ENCODE data around the gene METAP1D. TPM values are rescaled to one million over a fixed set of nuclear protein-coding genes. Genes with fewer than 3 reads are reported as not detected.

Gene METAP1D
- total and polyA plus RNA-seq, 9 donors: 7.0 to 14.3 (median 10.9) TPM

- Histone ChIP-seq H3K4me1 (ENCODE audit: insufficient read depth) (no peaks in the 10 kb centered on the region), H3K4me3 (no peak overlapping the region), H3K36me3 (no peaks in the 10 kb centered on the region), H3K27me3 (no peaks in the 10 kb centered on the region), H3K27ac (no peak overlapping the region), H3K9me3 (no peaks in the 10 kb centered on the region)
- 86 to 96% (median 92%) methylated on average over 3 of the region's 3 CpGs for WGBS, 3 donors
- intact Hi-C loops (cut with DNase I): no loop called here
- no peak for DNase-seq
- no peak for TF ChIP-seq CTCF (IDR thresholded peaks at IDR 0.05)
- no peak for TF ChIP-seq POLR2A (IDR thresholded peaks at IDR 0.05)
- TF ChIP-seq EP300 (IDR thresholded peaks at IDR 0.05): no peak
These were observed 38.4 kb downstream of the METAP1D start for GRCh38 chr2:172038121-172038520.

- H3K4me3 ChIP-seq: no peak overlapping the region
- TF ChIP-seq CTCF (IDR thresholded peaks at IDR 0.05): no peak
- TF ChIP-seq POLR2A (IDR thresholded peaks at IDR 0.05): no peak
- TF ChIP-seq EP300 (IDR thresholded peaks at IDR 0.05): no peak
- H3K9me3 ChIP-seq: no peaks in the 10 kb centered on the region
- H3K4me1 ChIP-seq (ENCODE audit: insufficient read depth): no peaks in the 10 kb centered on the region
- H3K27me3 ChIP-seq: no peaks in the 10 kb centered on the region
- DNase-seq: no peak
- 86 to 99% (median 95%) methylated on average over 2 of the region's 2 CpGs for WGBS, 3 donors
- H3K36me3 ChIP-seq: no peaks in the 10 kb centered on the region
- intact Hi-C loops (cut with DNase I): no loop called here
- no peak overlapping the region for H3K27ac ChIP-seq
These were observed 38.9 kb downstream of the METAP1D start for GRCh38 chr2:172038604-172039003.

GRCh38 chr2:172039011-172039704, 39.4 kb downstream of the METAP1D start:
- intact Hi-C loops (cut with DNase I): no loop called here
- Histone ChIP-seq H3K4me1 (ENCODE audit: insufficient read depth) (no peaks in the 10 kb centered on the region), H3K9me3 (no peaks in the 10 kb centered on the region), H3K36me3 (no peaks in the 10 kb centered on the region), H3K27ac (no peak overlapping the region), H3K27me3 (no peaks in the 10 kb centered on the region), H3K4me3 (no peak overlapping the region)
- no peak for TF ChIP-seq CTCF (IDR thresholded peaks at IDR 0.05)
- TF ChIP-seq POLR2A (IDR thresholded peaks at IDR 0.05): no peak
- no peak for TF ChIP-seq EP300 (IDR thresholded peaks at IDR 0.05)
- DNase-seq: no peak
- WGBS, 3 donors: 71 to 72% (median 71%) methylated on average over 3 of the region's 3 CpGs

- TF ChIP-seq POLR2A (IDR thresholded peaks at IDR 0.05): no peak
- TF ChIP-seq EP300 (IDR thresholded peaks at IDR 0.05): no peak
- no peak for TF ChIP-seq CTCF (IDR thresholded peaks at IDR 0.05)
- DNase-seq: no peak
These were observed 40.6 kb downstream of the METAP1D start for GRCh38 chr2:172040311-172040710.

More at GRCh38 chr2:172040311-172040710, 40.6 kb downstream of the METAP1D start:
- whole genome bisulfite sequencing, 3 donors: 85 to 86% (median 86%) methylated on average over 6 of the region's 6 CpGs
- Histone ChIP-seq H3K27ac (no peak overlapping the region), H3K27me3 (no peaks in the 10 kb centered on the region), H3K36me3 (no peaks in the 10 kb centered on the region), H3K4me3 (no peak overlapping the region), H3K4me1 (ENCODE audit: insufficient read depth) (no peaks in the 10 kb centered on the region), H3K9me3 (no peaks in the 10 kb centered on the region)
- intact Hi-C loops (cut with DNase I): no loop called here
